K562 (cell line): ENCODE data around the gene LDB1. TPM values are rescaled to one million over a fixed set of nuclear protein-coding genes. Genes with fewer than 3 reads are reported as not detected.

Source experiments
- GTF2F1 ChIP-seq: IDR thresholded peaks from 2 replicates; pipeline ENCODE4 v1.6.1; 2011; ENCODE audit warnings: low read depth, low read length, improper control_type of control experiment
- PPARD ChIP-seq: fragments of 250-450 bp; sonication (Bioruptor Pico); IDR thresholded peaks from 2 replicates; pipeline ENCODE4 v1.8.0; 2022; ENCODE audit warnings: inconsistent platforms, mild to moderate bottlenecking, moderate library complexity
- TFAM ChIP-seq: fragments of 250-450 bp; sonication (Bioruptor Pico); conservative IDR thresholded peaks from 2 replicates; pipeline ENCODE4 v1.5.0; 2021; ENCODE audit warnings: mild to moderate bottlenecking, moderate library complexity
- ZBTB40 ChIP-seq, 2 experiments: fragments of 450-650 bp in 1 of 2; sonication (generic) in 1 of 2; formaldehyde crosslinking in 1 of 2; IDR thresholded peaks; 2 replicates each; pipeline versions ENCODE4 v1.7.1 to v1.9.0; 2016 to 2022; ENCODE audit warnings: inconsistent platforms in 1 of 2, mild to moderate bottlenecking in 1 of 2, missing genetic modification reagents in 1 of 2
- ZNF174 ChIP-seq: fragments of 250-450 bp; sonication (Bioruptor Pico); IDR thresholded peaks from 2 replicates; pipeline ENCODE4 v1.4.0; 2020; ENCODE audit warnings: mild to moderate bottlenecking
- polyA plus RNA-seq, 8 experiments: library from polyadenylated mRNA; depleted of rRNA in 4 of 8; stranded (reverse) in 5 of 8; unstranded in 3 of 8; fragments of >200 nt; fragmentation: Nextera tagmentation in 2 of 8; fragmentation: Illumina TruSeq in 1 of 8; extraction: Ambion mirVana in 2 of 8; extraction: Trizol in 1 of 8; gene quantifications; 2 replicates each; pipeline versions ENCODE4 v1.2.1 to v1.2.3, GENCODE V29; 2011 to 2014; ENCODE audit warnings: inconsistent platforms in 1 of 8, missing spikeins in 1 of 8
- total RNA-seq, 7 experiments: library from RNA; depleted of rRNA in 6 of 7; stranded (reverse); fragments of >200 nt in 6 of 7; fragmentation: Illumina TruSeq in 2 of 7; extraction: Trizol in 2 of 7; gene quantifications; 2 replicates each; pipeline versions ENCODE4 v1.2.1 to v1.2.3, GENCODE V29; 2011 to 2021; ENCODE audit warnings: low replicate concordance in 1 of 7

The LDB1 gene
- total and polyA plus RNA-seq, 9 of the 15 experiments (the other 6 are each of a cell fraction or from before 2014, with no cell fraction given), result 1.9 to 137 (median 105) TPM

GRCh38 chr10:102133373-102134195 is 13.4 kb upstream of the LDB1 start (continued):
- TF ChIP-seq ZBTB40 (IDR thresholded peaks at IDR 0.05), result no peak
- TF ChIP-seq ZBTB40 (CRISPR knock-in tag; IDR thresholded peaks at IDR 0.05), result no peak
- TF ChIP-seq PPARD (CRISPR knock-in tag), result no peak
- TF ChIP-seq ZNF174 (CRISPR knock-in tag), result no peak
- TF ChIP-seq TFAM (CRISPR knock-in tag), result no peak
- no peak for TF ChIP-seq GTF2F1
